ENCODE measurements around the gene C12orf75.

- no peak for TF ChIP-seq CTCF (conservative IDR thresholded peaks at IDR 0.05 in 1 of 2, IDR thresholded peaks at IDR 0.05 in 1 of 2; ENCODE audit: low read depth in 1 of 2, low read length in 2 of 2)
- TF ChIP-seq EZH2 (IDR thresholded peaks at IDR 0.05; ENCODE audit: low read length, missing control alignments), result no peak
Measured at GRCh38 chr12:105363890-105364289, 33.4 kb downstream of the C12orf75 start.
